Measurements from ENCODE around the gene TMEM273. TPM values are rescaled to one million over a fixed set of nuclear protein-coding genes. Genes with fewer than 3 reads are reported as not detected.

TMEM273 gene
- total and polyA plus RNA-seq, 2 of the 4 experiments (the other 2 are of a cell fraction): not detected

Other genes with a start within 250 kb of the TMEM273 start
- gene LRRC18, start 248.6 kb downstream of the TMEM273 start, total RNA-seq (2012; rRNA removed): not detected in 2 replicates
- not detected in 2 replicates for gene LRRC18, start 248.6 kb downstream of the TMEM273 start, polyA plus RNA-seq (2012; rRNA removed)
- gene VSTM4, start 72.9 kb downstream of the TMEM273 start, total RNA-seq (2012; rRNA removed): 2.5 and 2.9 TPM in 2 replicates
- 2.1 and 2.4 TPM in 2 replicates for gene VSTM4, start 72.9 kb downstream of the TMEM273 start, polyA plus RNA-seq (2012; rRNA removed)
- gene FAM170B, start 54.4 kb downstream of the TMEM273 start, total RNA-seq (2012; rRNA removed): not detected in 2 replicates
- not detected in 2 replicates for gene FAM170B, start 54.4 kb downstream of the TMEM273 start, polyA plus RNA-seq (2012; rRNA removed)
- gene C10orf71, start 110.8 kb upstream of the TMEM273 start, total RNA-seq (2012; rRNA removed): not detected in 2 replicates
- not detected in 2 replicates for gene C10orf71, start 110.8 kb upstream of the TMEM273 start, polyA plus RNA-seq (2012; rRNA removed)
- not detected in 2 replicates for gene DRGX, start 207.7 kb upstream of the TMEM273 start, total RNA-seq (2012; rRNA removed)
- not detected in 2 replicates for gene DRGX, start 207.7 kb upstream of the TMEM273 start, polyA plus RNA-seq (2012; rRNA removed)